Adrenal gland (tissue), 12 donors: Measurements from ENCODE around the gene PHF21A. TPM values are rescaled to one million over a fixed set of nuclear protein-coding genes. Genes with fewer than 3 reads are reported as not detected.

ENCODE experiments used
- DNase-seq, 7 donors: peaks; one replicate each; pipeline ENCODE4 v3.0.0-alpha.2; 2019 to 2020
- H3K27ac ChIP-seq, 5 donors: fragments of 200-600 bp; sonication (generic) in 4 of 5; 1 replicate in 3 of 5; 2 replicates in 2 of 5; pipeline versions ENCODE4 v1.5.1 to v1.8.0; 2016 to 2020; ENCODE audit warnings: mild to moderate bottlenecking in 1 of 5
- H3K27me3 ChIP-seq: fragments of 200-600 bp; 2 replicates; pipeline ENCODE4 v1.8.0; 2021
- H3K36me3 ChIP-seq, 2 donors: fragments of 200-600 bp; replicated peaks in 1 of 2; 1 replicate in 1 of 2; 2 replicates in 1 of 2; pipeline versions ENCODE4 v1.5.1 to v1.8.0; 2018 to 2022
- H3K4me1 ChIP-seq, 2 donors: fragments of 200-600 bp; replicated peaks in 1 of 2; 1 replicate in 1 of 2; 2 replicates in 1 of 2; pipeline versions ENCODE4 v1.5.1 to v1.8.0; 2018 to 2021
- H3K4me3 ChIP-seq, 4 donors: fragments of 200-600 bp; sonication (generic) in 3 of 4; one replicate each; pipeline ENCODE4 v1.5.1; 2016 to 2018
- H3K9me3 ChIP-seq, 3 donors: fragments of 200-600 bp; sonication (generic) in 1 of 3; replicated peaks in 1 of 3; 1 replicate in 2 of 3; 2 replicates in 1 of 3; pipeline versions ENCODE4 v1.5.1 to v1.8.0; 2016 to 2021
- CTCF ChIP-seq, 6 experiments: fragments of 450-650 bp in 4 of 6; fragments of 200-600 bp in 2 of 6; sonication (generic) in 1 of 6; IDR thresholded peaks; 1 replicate in 5 of 6; 2 replicates in 1 of 6; pipeline versions ENCODE4 v1.5.1 to v1.8.0; 2016 to 2021; ENCODE audit warnings: antibody characterized with exemption in 6 of 6, mild to moderate bottlenecking in 2 of 6, moderate library complexity in 1 of 6
- POLR2A ChIP-seq, 2 donors: fragments of 450-650 bp; IDR thresholded peaks; one replicate each; pipeline ENCODE4 v1.6.1; 2017; ENCODE audit warnings: antibody characterized with exemption in 2 of 2, mild to moderate bottlenecking in 2 of 2, moderate library complexity in 1 of 2
- WGBS, 4 donors: extraction: QIAGEN DNeasy Blood & Tissue Kit in 2 of 4; methylation state at CpG; one replicate each; pipeline versions ENCODE4 v1.1.5 to v1.1.7; 2013 to 2017; 5-methylcytosine and 5-hydroxymethylcytosine counted together
- intact Hi-C, 2 donors: fragments of 100-400 bp; cut with DNase I; formaldehyde crosslinking; loops; one replicate each; pipeline versions ENCODE4 v1.14.1 to v1.15.0; 2022 to 2023
- polyA plus RNA-seq, 3 donors: library from polyadenylated mRNA; stranded (reverse); fragments of 200-250 nt in 2 of 3; fragments of 350-450 nt in 1 of 3; fragmentation: Illumina TruSeq in 1 of 3; extraction: RNeasy Lipid Tissue Mini Kit (QIAGEN cat#74804) in 1 of 3; gene quantifications; one replicate each; pipeline ENCODE4 v1.2.3, GENCODE V29; 2013 to 2014
- total RNA-seq, 9 donors: library from RNA; depleted of rRNA in 4 of 9; stranded (reverse); fragments of >200 nt in 4 of 9; fragments of 120-200 nt in 1 of 9; fragmentation: NEBNext Ultra II Directional in 1 of 9; extraction: Animal tissue kit (Norgen Biotek cat#: 25700) in 1 of 9; gene quantifications; one replicate each; pipeline versions ENCODE4 v1.1.0 to v1.2.4, GENCODE V29; 2013 to 2023
- donor health status: healthy with polysubstance abuse.
- donor health status: Bipolar disorder and iron deficiency.
- donor health status: DM: yes; HTN: yes; CAD: no.
- donor health status: DM: no; HTN: no; CAD: no.
- donor health status: DM: no; HTN: no; CAD: no.
- donor health status: DM: yes; HTN: yes; CAD: no.

PHF21A gene
- total and polyA plus RNA-seq, 12 donors, result 28.4 to 85.1 (median 40.0) TPM

DNA sequence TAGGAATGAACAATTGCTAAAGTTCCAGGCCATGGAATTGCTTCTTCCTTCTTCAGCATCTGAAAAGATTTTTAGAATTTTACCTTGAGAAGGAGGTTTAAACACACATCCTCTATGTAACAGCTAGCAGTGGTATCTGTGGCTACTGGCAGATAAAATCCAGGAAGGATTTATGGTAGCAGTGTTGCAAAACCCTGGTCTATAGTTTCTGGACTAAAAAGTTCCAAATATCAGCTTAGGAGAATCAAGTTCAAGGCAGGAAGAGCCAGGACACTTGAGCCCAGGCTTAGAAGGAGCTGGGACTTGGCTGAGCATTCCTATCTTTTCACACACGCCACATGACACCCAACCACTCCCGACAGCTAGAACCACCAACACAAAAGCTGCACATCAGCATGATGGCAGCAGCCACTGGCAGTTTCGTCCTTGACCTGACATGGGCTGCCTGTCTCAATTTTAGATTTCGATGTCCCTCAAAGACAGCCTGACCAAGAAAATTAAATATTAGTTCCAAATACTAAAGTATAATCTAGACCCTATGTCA, 184.7 kb downstream of the PHF21A start:
- H3K27me3 ChIP-seq, result no peaks in the 10 kb centered on the region
- intact Hi-C loops, result no loop called here
- H3K9me3 ChIP-seq, result no peaks in the 10 kb centered on the region
- peaks cover 0 to 10% of the 10 kb centered on the region in 2 donors for H3K4me1 ChIP-seq
- no peak overlapping the region for H3K4me3 ChIP-seq
- peak in 1 of 7 donors; percentile 54 for DNase-seq
- TF ChIP-seq POLR2A (IDR thresholded peaks at IDR 0.05) (no peak), CTCF (IDR thresholded peaks at IDR 0.05) (no peak)
- WGBS, 4 donors, result 51 to 69% (median 56%) methylated on average over 4 of the region's 4 CpGs
- H3K27ac ChIP-seq, result no peak overlapping the region
- peaks cover 0 to 63% of the 10 kb centered on the region in 2 donors for H3K36me3 ChIP-seq

- no peaks in the 10 kb centered on the region for H3K27me3 ChIP-seq
- no peak overlapping the region for H3K4me3 ChIP-seq
- H3K36me3 ChIP-seq, result peaks cover 0 to 54% of the 10 kb centered on the region in 2 donors
- H3K9me3 ChIP-seq, result no peaks in the 10 kb centered on the region
- peaks cover 0 to 14% of the 10 kb centered on the region in 2 donors for H3K4me1 ChIP-seq
- no peak for DNase-seq
- H3K27ac ChIP-seq, result no peak overlapping the region
- WGBS, 4 donors, result 82 to 89% (median 84%) methylated on average over 8 of the region's 8 CpGs
- no peak for TF ChIP-seq CTCF (IDR thresholded peaks at IDR 0.05)
- TF ChIP-seq POLR2A (IDR thresholded peaks at IDR 0.05), result no peak
- intact Hi-C loops, result no loop called here
Measured at GRCh38 chr11:45935349-45936064, 185.7 kb downstream of the PHF21A start.

DNA sequence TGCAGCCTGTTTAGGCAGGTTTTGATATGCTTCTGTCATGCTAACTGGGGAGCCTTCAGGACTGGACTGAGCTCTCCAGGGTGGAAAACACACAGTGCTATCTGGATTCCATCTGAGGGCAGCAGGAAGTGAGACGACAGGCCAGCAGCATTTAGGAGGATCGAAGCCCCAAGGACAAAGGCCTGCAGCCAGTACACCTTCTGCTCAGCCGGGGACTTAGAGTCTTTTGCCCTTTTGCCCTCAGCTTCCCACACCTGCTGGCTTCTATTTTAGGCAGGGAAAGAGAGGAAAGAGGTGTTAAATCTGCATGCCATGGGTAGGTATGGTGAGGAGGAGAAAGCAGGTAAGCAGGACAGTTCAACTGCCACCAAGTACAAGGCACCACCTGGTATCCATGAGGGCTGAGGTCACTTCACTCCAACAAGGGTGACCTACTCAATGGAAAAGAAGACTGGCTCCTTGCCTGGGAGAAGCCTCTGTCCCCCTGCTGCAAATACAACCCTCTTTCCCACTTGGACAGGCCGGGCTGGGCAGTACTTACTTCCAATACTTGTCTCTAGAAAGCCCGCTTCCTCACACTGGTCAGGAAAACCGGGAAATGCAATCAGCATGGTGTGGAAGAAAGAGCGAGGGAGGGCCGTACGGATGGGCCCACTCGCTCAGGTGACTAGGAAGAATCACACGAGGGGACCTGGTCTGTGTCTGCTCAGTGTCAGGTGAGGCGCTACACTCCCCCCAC, 186.5 kb downstream of the PHF21A start:
- no peak overlapping the region for H3K4me3 ChIP-seq
- TF ChIP-seq POLR2A (IDR thresholded peaks at IDR 0.05) (no peak), CTCF (IDR thresholded peaks at IDR 0.05) (no peak)
- H3K27me3 ChIP-seq, result no peaks in the 10 kb centered on the region
- H3K4me1 ChIP-seq, result peaks cover 0 to 14% of the 10 kb centered on the region in 2 donors
- intact Hi-C loops, result no loop called here
- peaks cover 0 to 54% of the 10 kb centered on the region in 2 donors for H3K36me3 ChIP-seq
- H3K9me3 ChIP-seq, result no peaks in the 10 kb centered on the region
- no peak overlapping the region for H3K27ac ChIP-seq
- WGBS, 4 donors, result 73 to 80% (median 79%) methylated on average over 10 to 12 of the region's 12 CpGs
- DNase-seq, result peak in 1 of 7 donors; percentile 9

DNA sequence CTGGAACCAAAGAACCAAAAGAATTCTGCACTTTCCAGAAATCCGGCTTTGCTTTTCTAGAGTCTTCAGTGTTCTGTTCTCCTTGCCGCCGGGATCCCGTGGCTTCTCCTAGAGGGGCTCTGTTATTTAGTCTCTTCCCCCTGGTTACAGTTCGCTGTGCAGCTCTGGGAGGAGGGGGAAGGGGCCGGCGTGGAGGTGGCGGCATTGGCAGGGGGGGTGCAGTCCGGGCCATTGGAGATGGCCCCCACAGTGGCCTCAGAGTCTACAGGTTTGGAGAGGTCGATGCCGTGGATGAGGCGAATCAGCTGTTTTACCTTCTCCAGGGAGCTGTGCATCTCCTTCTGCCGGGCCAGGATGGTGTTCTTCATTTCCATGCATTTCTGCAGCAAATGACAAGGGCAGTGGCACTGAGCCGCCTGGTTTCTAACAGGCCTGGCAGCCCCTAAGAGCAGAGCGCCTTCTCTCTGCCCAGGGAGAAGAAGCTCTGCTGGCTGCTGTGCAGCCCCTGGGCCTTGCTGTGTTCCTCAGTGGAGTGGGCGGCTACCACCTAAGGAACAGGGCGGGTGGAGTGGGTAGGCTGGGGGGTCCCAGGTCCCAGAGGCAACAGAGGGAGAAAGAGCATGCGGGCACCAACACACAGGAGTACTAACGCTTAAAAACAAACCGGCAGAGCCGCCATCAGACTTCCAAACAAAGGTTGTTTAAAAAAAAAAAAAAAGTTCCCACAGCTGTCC, 187.2 kb downstream of the PHF21A start:
- Histone ChIP-seq H3K4me3 (no peak overlapping the region), H3K9me3 (no peaks in the 10 kb centered on the region), H3K27ac (no peak overlapping the region), H3K4me1 (peaks cover 0 to 14% of the 10 kb centered on the region in 2 donors), H3K36me3 (peaks cover 0 to 54% of the 10 kb centered on the region in 2 donors), H3K27me3 (no peaks in the 10 kb centered on the region)
- WGBS, 4 donors, result 82 to 93% (median 88%) methylated on average over 14 to 21 of the region's 21 CpGs
- DNase-seq, result peak in 2 of 7 donors; percentile 11 to 17
- TF ChIP-seq CTCF (IDR thresholded peaks at IDR 0.05), result no peak
- no peak for TF ChIP-seq POLR2A (IDR thresholded peaks at IDR 0.05)
- intact Hi-C loops, result no loop called here
